Measurements from ENCODE around the gene CNNM4.

The CNNM4 gene

DNA sequence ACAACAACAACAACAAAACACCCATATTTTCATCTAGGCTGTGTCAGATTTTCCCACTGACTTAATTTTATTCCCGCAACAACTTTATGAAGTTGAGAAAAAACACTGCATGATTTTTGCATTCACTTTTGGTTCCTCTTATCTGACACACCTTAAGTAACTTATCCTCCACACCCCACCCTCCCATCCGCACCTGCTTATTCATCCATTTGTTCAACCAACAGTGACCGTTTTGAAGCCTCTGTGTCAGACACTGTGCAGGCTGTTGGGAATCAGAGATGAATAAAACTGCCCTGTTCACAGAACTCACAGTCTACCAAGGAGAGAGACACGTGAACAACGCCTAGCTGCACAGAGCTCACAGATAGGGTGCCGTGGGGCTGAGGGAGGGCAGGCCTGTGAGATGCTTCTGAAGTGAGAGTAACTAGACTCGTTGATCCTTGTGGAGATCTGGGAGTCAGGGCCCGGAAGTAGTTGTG lies 7.4 kb downstream of the CNNM4 start:
- peaks cover 39% of the 10 kb centered on the region for H3K4me1 Mint-ChIP-seq (ENCODE audit: low read depth)
- H3K27me3 Mint-ChIP-seq: no peaks in the 10 kb centered on the region
- no peak overlapping the region for H3K27ac Mint-ChIP-seq
- H3K9me3 Mint-ChIP-seq (ENCODE audit: low read depth): no peaks in the 10 kb centered on the region
- no peak overlapping the region for H3K4me3 Mint-ChIP-seq
- H3K36me3 Mint-ChIP-seq: no peaks in the 10 kb centered on the region

DNA sequence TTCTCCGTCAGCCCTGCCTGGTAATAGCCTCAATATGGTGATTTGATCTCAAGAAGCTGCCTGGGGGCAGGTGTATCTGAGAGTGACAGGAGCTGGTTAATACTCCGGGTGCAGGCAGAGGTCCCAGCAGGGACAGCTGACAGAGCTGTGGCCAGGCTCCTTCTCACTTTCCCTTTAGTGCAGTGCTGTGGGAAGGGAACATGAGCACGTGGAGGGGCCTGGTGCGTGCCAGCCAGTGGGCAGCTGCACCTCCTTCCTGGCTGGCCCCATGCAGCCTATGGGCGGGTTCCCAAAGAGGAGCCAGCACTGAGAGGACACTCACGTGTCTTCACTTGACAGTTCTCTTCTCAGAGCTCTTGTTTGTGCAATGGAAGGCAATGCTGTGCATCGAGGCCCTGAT lies 9.1 kb downstream of the CNNM4 start:
- no peaks in the 10 kb centered on the region for H3K36me3 Mint-ChIP-seq
- H3K4me3 Mint-ChIP-seq: no peak overlapping the region
- no peaks in the 10 kb centered on the region for H3K27me3 Mint-ChIP-seq
- H3K27ac Mint-ChIP-seq: no peak overlapping the region
- H3K9me3 Mint-ChIP-seq (ENCODE audit: low read depth): no peaks in the 10 kb centered on the region
- peaks cover 35% of the 10 kb centered on the region for H3K4me1 Mint-ChIP-seq (ENCODE audit: low read depth)

GRCh38 chr2:96770442-96771202 lies 9.9 kb downstream of the CNNM4 start:
- Mint-ChIP-seq H3K27ac (no peak overlapping the region), H3K27me3 (no peaks in the 10 kb centered on the region), H3K9me3 (ENCODE audit: low read depth) (no peaks in the 10 kb centered on the region), H3K4me1 (ENCODE audit: low read depth) (peaks cover 37% of the 10 kb centered on the region), H3K36me3 (no peaks in the 10 kb centered on the region), H3K4me3 (no peak overlapping the region)

DNA sequence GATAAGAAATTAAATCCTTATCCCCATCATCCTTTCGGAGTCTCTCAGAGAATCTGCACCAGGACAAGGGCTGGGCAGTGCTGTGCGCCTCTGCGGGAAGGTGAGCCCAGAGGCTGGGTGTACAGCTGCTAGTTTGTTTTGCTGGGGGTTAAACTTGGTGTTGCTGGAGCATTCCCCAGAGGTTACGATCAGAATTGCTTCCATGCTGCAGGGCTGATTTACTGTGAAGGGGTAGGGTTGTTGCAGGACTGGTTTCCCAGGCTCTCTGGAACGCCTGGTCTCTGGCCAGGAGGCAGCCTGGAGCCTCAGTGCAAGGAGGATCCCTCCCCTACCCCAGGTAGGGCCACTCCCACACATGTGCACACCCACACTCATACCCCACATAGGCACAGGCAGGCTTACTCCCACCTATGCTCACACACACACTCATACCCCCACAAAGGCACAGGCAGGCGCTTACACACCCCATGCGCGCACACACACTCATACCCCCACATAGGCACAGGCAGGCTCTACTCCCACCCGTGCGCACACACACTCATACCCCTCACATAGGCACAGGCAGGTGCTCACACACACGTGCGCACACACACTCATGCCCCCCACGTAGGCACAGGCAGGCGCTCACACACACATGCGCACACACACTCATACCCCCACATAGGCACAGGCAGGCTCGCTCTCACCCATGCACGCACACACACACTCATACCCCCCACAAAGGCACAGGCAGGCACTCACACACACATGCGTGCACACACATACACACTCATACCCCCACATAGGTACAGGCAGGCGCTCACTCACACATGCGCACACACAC lies 11.3 kb downstream of the CNNM4 start:
- Mint-ChIP-seq H3K27ac (no peak overlapping the region), H3K36me3 (no peaks in the 10 kb centered on the region), H3K4me1 (ENCODE audit: low read depth) (peaks cover 28% of the 10 kb centered on the region), H3K4me3 (no peak overlapping the region), H3K9me3 (ENCODE audit: low read depth) (no peaks in the 10 kb centered on the region), H3K27me3 (no peaks in the 10 kb centered on the region)

GRCh38 chr2:96772903-96773671 lies 12.4 kb downstream of the CNNM4 start:
- H3K4me3 Mint-ChIP-seq: peak overlapping the region; percentile 47
- no peaks in the 10 kb centered on the region for H3K36me3 Mint-ChIP-seq
- no peaks in the 10 kb centered on the region for H3K27me3 Mint-ChIP-seq
- H3K4me1 Mint-ChIP-seq (ENCODE audit: low read depth): peaks cover 28% of the 10 kb centered on the region
- H3K9me3 Mint-ChIP-seq (ENCODE audit: low read depth): no peaks in the 10 kb centered on the region
- peak overlapping the region; percentile 28 for H3K27ac Mint-ChIP-seq

DNA sequence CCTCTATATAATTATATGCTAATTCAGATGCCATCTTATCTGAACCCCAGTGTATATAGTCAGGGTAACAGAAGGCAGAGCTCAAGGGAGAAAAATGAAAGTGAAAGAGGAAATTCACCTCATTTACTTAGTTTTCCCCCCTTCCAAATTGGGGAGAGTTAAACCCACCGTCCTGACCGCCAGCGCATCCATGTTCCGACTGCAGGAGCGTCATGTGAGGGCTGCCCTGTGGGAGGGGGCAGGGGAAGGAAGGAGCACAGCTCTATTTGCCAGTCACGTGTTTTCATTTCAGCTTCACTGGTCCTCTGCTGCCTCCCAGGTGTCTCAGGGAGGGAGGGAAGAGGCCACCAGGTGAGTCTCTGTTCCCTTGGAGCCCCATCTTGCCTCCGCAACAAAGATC lies 13.2 kb downstream of the CNNM4 start:
- no peaks in the 10 kb centered on the region for H3K9me3 Mint-ChIP-seq (ENCODE audit: low read depth)
- peak overlapping the region; percentile 91 for H3K27ac Mint-ChIP-seq
- H3K4me3 Mint-ChIP-seq: peak overlapping the region; percentile 81
- no peaks in the 10 kb centered on the region for H3K36me3 Mint-ChIP-seq
- H3K27me3 Mint-ChIP-seq: no peaks in the 10 kb centered on the region
- peaks cover 25% of the 10 kb centered on the region for H3K4me1 Mint-ChIP-seq (ENCODE audit: low read depth)

- Mint-ChIP-seq H3K36me3 (peaks cover 2% of the 10 kb centered on the region), H3K27me3 (no peaks in the 10 kb centered on the region), H3K9me3 (ENCODE audit: low read depth) (no peaks in the 10 kb centered on the region), H3K27ac (peak overlapping the region; percentile 77), H3K4me1 (ENCODE audit: low read depth) (peaks cover 25% of the 10 kb centered on the region), H3K4me3 (peak overlapping the region; percentile 22)
Observed at GRCh38 chr2:96775160-96775559, 14.5 kb downstream of the CNNM4 start.

DNA sequence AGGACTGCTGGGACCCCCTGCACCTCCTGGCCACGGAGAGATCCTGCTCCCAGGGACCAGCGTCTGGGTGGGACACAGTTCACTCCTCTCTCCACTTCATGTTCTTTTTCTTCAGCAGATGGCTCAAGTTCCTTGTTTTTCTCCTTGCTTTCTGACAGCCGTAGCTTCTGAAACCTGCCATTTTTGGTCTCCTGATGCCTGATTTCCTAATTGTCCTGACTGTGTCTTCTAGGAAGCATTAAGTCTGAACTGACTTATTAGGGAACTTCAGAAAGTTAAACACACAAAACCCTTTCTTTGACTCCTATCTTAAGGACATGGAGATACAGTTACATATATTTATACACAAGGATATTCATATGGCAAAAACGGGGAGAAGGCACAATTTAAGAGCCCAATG lies 22.7 kb downstream of the CNNM4 start:
- no peak overlapping the region for H3K27ac Mint-ChIP-seq
- peaks cover 4% of the 10 kb centered on the region for H3K4me1 Mint-ChIP-seq (ENCODE audit: low read depth)
- H3K36me3 Mint-ChIP-seq: peaks cover 5% of the 10 kb centered on the region
- H3K9me3 Mint-ChIP-seq (ENCODE audit: low read depth): no peaks in the 10 kb centered on the region
- no peaks in the 10 kb centered on the region for H3K27me3 Mint-ChIP-seq
- H3K4me3 Mint-ChIP-seq: no peak overlapping the region

GRCh38 chr2:96787411-96787810 lies 26.7 kb downstream of the CNNM4 start:
- no peaks in the 10 kb centered on the region for H3K36me3 Mint-ChIP-seq
- no peaks in the 10 kb centered on the region for H3K9me3 Mint-ChIP-seq (ENCODE audit: low read depth)
- H3K27me3 Mint-ChIP-seq: no peaks in the 10 kb centered on the region
- peaks cover 4% of the 10 kb centered on the region for H3K4me1 Mint-ChIP-seq (ENCODE audit: low read depth)
- no peak overlapping the region for H3K4me3 Mint-ChIP-seq
- H3K27ac Mint-ChIP-seq: no peak overlapping the region

DNA sequence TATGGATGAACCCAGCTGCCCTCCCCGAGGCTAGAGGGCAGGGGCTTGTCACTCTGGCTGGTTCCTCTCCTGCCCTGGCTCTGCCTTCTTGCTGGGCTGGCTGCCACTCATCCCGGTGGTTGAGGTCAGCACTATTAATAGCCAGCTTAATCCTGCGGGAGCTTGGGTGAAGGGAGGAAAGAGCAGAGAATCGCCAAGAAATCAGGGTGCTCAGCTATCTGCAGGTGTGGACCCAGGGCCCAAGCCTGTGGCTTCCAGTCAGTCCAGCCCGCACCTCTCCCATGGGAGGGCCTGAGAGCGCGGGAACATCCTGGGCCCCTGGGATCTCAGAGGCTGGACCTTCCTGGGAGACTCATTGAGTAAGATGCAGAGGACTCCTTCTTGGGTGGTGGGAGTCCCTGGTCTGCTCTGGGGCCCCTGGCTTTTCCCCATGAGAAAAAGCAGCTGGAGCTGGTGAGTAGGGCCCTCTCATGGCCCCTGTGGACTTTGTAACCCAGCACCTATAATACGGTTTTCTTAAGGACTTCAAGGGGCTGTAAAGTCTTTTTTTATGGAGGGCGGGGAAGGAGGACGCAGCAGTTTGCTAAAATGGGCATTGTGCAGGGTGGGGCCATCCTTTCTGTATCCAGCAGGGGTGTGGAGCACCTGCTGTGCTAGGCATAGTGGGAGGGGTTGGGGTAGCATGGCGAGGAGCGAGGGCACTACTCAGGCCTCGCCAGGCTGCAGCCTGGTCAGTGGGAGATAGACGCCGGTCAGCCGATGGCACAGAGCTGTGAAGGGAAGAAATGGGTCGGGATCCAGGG lies 27.9 kb downstream of the CNNM4 start:
- H3K27ac Mint-ChIP-seq: no peak overlapping the region
- no peaks in the 10 kb centered on the region for H3K9me3 Mint-ChIP-seq (ENCODE audit: low read depth)
- peaks cover 4% of the 10 kb centered on the region for H3K4me1 Mint-ChIP-seq (ENCODE audit: low read depth)
- no peak overlapping the region for H3K4me3 Mint-ChIP-seq
- no peaks in the 10 kb centered on the region for H3K27me3 Mint-ChIP-seq
- H3K36me3 Mint-ChIP-seq: no peaks in the 10 kb centered on the region

- no peak overlapping the region for H3K27ac Mint-ChIP-seq
- H3K4me3 Mint-ChIP-seq: no peak overlapping the region
- peaks cover 4% of the 10 kb centered on the region for H3K4me1 Mint-ChIP-seq (ENCODE audit: low read depth)
- H3K36me3 Mint-ChIP-seq: no peaks in the 10 kb centered on the region
- no peaks in the 10 kb centered on the region for H3K9me3 Mint-ChIP-seq (ENCODE audit: low read depth)
- H3K27me3 Mint-ChIP-seq: no peaks in the 10 kb centered on the region
Observed at GRCh38 chr2:96789245-96789617, 28.5 kb downstream of the CNNM4 start.

DNA sequence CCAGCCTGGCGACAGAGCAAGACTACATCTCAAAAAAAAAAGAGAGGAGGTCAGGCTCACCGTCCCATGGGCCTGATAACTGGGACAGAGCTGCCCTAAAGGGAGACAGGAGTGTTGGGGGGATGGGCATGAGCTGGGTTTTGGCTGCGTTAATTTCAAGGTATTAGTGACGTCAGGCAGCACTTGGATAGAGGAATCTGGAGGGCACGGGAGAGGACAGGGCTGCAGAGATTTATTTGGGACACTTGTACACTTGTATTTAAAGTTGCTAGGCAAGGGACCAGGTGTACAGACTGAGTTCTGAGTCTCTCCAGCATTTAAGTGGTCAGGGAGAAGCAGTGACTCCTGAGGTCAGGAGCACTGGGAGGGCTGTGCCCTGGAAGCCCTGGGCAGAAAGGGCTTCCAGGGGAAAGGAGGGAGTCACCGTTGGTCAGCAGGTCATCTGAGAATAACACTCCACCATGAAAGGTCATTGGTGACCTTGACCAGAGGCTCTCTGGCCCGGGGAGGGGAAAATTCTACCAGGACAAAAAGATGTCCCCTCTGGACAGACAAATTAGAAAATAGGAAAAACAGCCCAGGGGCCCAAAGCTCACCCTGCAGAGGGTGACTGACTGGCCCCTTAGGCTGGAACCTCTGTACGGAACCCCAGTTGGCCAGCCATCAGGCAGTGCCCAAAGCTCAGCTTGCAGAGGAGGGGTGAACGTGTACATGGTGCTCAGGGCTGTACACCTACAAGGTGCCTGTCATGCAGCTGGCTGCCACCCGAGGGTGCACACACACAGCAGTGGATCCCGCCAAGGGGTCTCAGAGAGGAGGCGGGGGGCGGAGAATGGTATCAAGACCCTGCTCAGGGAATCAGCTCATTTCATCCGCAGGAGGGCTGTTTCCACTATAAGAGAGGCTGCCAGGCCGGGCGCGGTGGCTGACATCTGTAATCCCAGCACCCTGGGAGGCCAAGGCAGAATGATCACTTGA lies 32.4 kb downstream of the CNNM4 start:
- Mint-ChIP-seq H3K27ac (no peak overlapping the region), H3K9me3 (ENCODE audit: low read depth) (no peaks in the 10 kb centered on the region), H3K4me1 (ENCODE audit: low read depth) (no peaks in the 10 kb centered on the region), H3K27me3 (no peaks in the 10 kb centered on the region), H3K36me3 (no peaks in the 10 kb centered on the region), H3K4me3 (no peak overlapping the region)

DNA sequence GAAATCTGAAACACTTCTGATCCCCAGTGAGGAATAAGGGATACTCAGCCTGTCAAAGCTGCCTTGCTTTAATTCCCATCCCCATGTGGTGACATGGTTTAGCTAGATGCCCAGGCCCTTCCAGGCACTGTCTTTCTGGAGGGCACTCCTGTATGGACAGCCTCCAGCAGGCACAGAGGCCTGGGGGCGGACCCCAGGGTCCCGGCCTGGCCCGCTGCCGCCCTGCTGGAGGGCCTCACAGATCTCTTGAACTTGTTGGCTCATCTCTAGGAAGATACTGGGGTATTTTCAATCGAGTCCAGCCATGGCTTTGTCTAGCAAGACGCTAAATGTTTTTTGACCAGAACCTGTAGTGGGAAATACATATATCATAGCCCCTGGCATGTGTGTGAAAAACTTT lies 34.4 kb downstream of the CNNM4 start:
- H3K9me3 Mint-ChIP-seq (ENCODE audit: low read depth): no peaks in the 10 kb centered on the region
- no peak overlapping the region for H3K27ac Mint-ChIP-seq
- H3K4me1 Mint-ChIP-seq (ENCODE audit: low read depth): no peaks in the 10 kb centered on the region
- peaks cover 3% of the 10 kb centered on the region for H3K36me3 Mint-ChIP-seq
- no peaks in the 10 kb centered on the region for H3K27me3 Mint-ChIP-seq
- H3K4me3 Mint-ChIP-seq: no peak overlapping the region
